HK-2 (cell line): ENCODE data around the gene DECR2.

Experiments
- DNase-seq: peaks from one replicate; pipeline ENCODE4 v3.0.0-alpha.2; 2018; ENCODE audit not compliant: unreplicated experiment

The DECR2 gene

GRCh38 chr16:442976-443375 lies 41.3 kb downstream of the DECR2 start:
- no peak for DNase-seq

- no peak for DNase-seq
Observed at GRCh38 chr16:444027-444426, 42.3 kb downstream of the DECR2 start.

GRCh38 chr16:445566-445965 lies 43.9 kb downstream of the DECR2 start:
- DNase-seq, result no peak

GRCh38 chr16:450385-450784 lies 48.7 kb downstream of the DECR2 start:
- no peak for DNase-seq

- no peak for DNase-seq
Observed at GRCh38 chr16:450785-451512, 49.3 kb downstream of the DECR2 start.

- no peak for DNase-seq
Observed at GRCh38 chr16:454397-454940, 52.8 kb downstream of the DECR2 start.

GRCh38 chr16:455453-455852 lies 53.8 kb downstream of the DECR2 start:
- no peak for DNase-seq

- no peak for DNase-seq
Observed at GRCh38 chr16:456891-457483, 55.3 kb downstream of the DECR2 start.

- DNase-seq, result no peak
Observed at GRCh38 chr16:457732-458400, 56.2 kb downstream of the DECR2 start.

GRCh38 chr16:459761-460160 lies 58.1 kb downstream of the DECR2 start:
- DNase-seq, result no peak

GRCh38 chr16:460787-461186 lies 59.1 kb downstream of the DECR2 start:
- no peak for DNase-seq
